ENCODE data around the gene FANCM. TPM values are rescaled to one million over a fixed set of nuclear protein-coding genes. Genes with fewer than 3 reads are reported as not detected.

FANCM gene
- total and polyA plus RNA-seq, 9 of the 15 experiments (the other 6 are each of a cell fraction or from before 2014, with no cell fraction given): 5.1 to 14.4 (median 6.2) TPM

DNA sequence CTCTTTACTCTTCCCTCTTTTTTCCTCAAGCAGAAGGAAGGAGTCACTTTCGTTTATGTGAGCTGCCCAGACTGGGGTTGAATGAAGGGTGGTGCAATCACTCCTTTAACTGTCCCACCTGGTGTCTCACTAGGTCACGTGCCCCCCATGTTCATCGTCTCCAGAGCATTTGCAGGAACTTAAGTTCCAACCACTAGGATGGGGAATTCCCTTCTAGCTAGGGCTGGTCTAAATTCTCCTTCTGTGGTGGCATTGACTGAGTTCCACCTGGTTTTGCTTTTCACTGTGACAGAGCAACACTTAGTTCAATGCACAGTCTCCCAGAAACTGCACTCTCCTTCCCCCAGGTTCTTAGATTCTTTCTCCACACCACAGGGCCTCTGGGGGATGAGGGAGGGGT, 9.5 kb downstream of the FANCM start (continued):
- TF ChIP-seq, protein P1, sequence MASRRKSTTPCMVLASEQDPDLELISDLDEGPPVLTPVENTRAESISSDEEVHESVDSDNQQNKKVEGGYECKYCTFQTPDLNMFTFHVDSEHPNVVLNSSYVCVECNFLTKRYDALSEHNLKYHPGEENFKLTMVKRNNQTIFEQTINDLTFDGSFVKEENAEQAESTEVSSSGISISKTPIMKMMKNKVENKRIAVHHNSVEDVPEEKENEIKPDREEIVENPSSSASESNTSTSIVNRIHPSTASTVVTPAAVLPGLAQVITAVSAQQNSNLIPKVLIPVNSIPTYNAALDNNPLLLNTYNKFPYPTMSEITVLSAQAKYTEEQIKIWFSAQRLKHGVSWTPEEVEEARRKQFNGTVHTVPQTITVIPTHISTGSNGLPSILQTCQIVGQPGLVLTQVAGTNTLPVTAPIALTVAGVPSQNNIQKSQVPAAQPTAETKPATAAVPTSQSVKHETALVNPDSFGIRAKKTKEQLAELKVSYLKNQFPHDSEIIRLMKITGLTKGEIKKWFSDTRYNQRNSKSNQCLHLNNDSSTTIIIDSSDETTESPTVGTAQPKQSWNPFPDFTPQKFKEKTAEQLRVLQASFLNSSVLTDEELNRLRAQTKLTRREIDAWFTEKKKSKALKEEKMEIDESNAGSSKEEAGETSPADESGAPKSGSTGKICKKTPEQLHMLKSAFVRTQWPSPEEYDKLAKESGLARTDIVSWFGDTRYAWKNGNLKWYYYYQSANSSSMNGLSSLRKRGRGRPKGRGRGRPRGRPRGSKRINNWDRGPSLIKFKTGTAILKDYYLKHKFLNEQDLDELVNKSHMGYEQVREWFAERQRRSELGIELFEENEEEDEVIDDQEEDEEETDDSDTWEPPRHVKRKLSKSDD (conservative IDR thresholded peaks at IDR 0.05; ENCODE audit: low read length): no peak
- no peak for TF ChIP-seq HLTF (IDR thresholded peaks at IDR 0.05)
- TF ChIP-seq BCOR (IDR thresholded peaks at IDR 0.05): no peak
- TF ChIP-seq, protein P2, sequence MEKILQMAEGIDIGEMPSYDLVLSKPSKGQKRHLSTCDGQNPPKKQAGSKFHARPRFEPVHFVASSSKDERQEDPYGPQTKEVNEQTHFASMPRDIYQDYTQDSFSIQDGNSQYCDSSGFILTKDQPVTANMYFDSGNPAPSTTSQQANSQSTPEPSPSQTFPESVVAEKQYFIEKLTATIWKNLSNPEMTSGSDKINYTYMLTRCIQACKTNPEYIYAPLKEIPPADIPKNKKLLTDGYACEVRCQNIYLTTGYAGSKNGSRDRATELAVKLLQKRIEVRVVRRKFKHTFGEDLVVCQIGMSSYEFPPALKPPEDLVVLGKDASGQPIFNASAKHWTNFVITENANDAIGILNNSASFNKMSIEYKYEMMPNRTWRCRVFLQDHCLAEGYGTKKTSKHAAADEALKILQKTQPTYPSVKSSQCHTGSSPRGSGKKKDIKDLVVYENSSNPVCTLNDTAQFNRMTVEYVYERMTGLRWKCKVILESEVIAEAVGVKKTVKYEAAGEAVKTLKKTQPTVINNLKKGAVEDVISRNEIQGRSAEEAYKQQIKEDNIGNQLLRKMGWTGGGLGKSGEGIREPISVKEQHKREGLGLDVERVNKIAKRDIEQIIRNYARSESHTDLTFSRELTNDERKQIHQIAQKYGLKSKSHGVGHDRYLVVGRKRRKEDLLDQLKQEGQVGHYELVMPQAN (IDR thresholded peaks at IDR 0.05; ENCODE audit: borderline replicate concordance): no peak
- no peak for TF ChIP-seq TAF15 (IDR thresholded peaks at IDR 0.05; ENCODE audit: low read depth, low read length)
- no peak for TF ChIP-seq COPS2 (conservative IDR thresholded peaks at IDR 0.05)
- TF ChIP-seq, protein P3, sequence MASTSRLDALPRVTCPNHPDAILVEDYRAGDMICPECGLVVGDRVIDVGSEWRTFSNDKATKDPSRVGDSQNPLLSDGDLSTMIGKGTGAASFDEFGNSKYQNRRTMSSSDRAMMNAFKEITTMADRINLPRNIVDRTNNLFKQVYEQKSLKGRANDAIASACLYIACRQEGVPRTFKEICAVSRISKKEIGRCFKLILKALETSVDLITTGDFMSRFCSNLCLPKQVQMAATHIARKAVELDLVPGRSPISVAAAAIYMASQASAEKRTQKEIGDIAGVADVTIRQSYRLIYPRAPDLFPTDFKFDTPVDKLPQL (IDR thresholded peaks at IDR 0.05; ENCODE audit: extremely low read depth, insufficient read length): no peak
- no peak for TF ChIP-seq SREBF1 (IDR thresholded peaks at IDR 0.05; ENCODE audit: borderline replicate concordance, low read depth, low read length)
- TF ChIP-seq PHTF2 (CRISPR knock-in tag; IDR thresholded peaks at IDR 0.05): no peak
